A172 (cell line): ENCODE results near the gene PSORS1C1. TPM values are rescaled to one million over a fixed set of nuclear protein-coding genes. Genes with fewer than 3 reads are reported as not detected.
"Not testable (repeated sequence)": the region's sequence is repeated elsewhere in the genome, so short reads cannot be mapped to it uniquely, and the experiment has no call there.

Experiments used
- DNase-seq: peaks from one replicate; pipeline ENCODE4 v3.0.0-alpha.2; 2015; ENCODE audit warnings: low spot score
- total RNA-seq: library from RNA; depleted of rRNA; stranded (reverse); fragments of >200 nt; shearing (Covaris generic); gene quantifications from 2 replicates; pipeline ENCODE4 v1.2.3, GENCODE V29; 2014

Gene PSORS1C1
- total RNA-seq, 1 experiment from 2014 or later, result 1.1 TPM

- peak; percentile 98 for DNase-seq
Measured at GRCh38 chr6:31158140-31158862, 43.7 kb downstream of the PSORS1C1 start, which contains the start of gene TCF19. Gene TCF19 (plus strand): TSS chr6:31158589. CDS start chr6:31159470, 881 bp downstream.

GRCh38 chr6:31158863-31159855 lies 44.6 kb downstream of the PSORS1C1 start:
- DNase-seq, result peak; percentile 32

- DNase-seq, result no peak
Measured at GRCh38 chr6:31161216-31162126, 46.9 kb downstream of the PSORS1C1 start.

GRCh38 chr6:31162463-31163165 lies 48.0 kb downstream of the PSORS1C1 start:
- DNase-seq, result no peak

- no peak for DNase-seq
Measured at GRCh38 chr6:31163922-31164321, 49.3 kb downstream of the PSORS1C1 start.

GRCh38 chr6:31164475-31165063 lies 50.0 kb downstream of the PSORS1C1 start:
- not testable (repeated sequence) for DNase-seq

- DNase-seq, result not testable (repeated sequence)
Measured at GRCh38 chr6:31165064-31165832, 50.6 kb downstream of the PSORS1C1 start.

GRCh38 chr6:31165986-31166385 lies 51.4 kb downstream of the PSORS1C1 start:
- no peak for DNase-seq

- no peak for DNase-seq
Measured at GRCh38 chr6:31168606-31169005, 54.0 kb downstream of the PSORS1C1 start.

GRCh38 chr6:31169123-31169857 lies 54.7 kb downstream of the PSORS1C1 start:
- no peak for DNase-seq

GRCh38 chr6:31169858-31170599 lies 55.4 kb downstream of the PSORS1C1 start:
- DNase-seq, result not testable (repeated sequence)

- DNase-seq, result no peak
Measured at GRCh38 chr6:31170600-31170881, 55.9 kb downstream of the PSORS1C1 start, which contains the start of gene POU5F1. Gene POU5F1 (minus strand): TSS chr6:31170682. CDS start chr6:31170620, 62 bp downstream.

GRCh38 chr6:31170987-31171671 lies 56.5 kb downstream of the PSORS1C1 start:
- DNase-seq, result no peak

GRCh38 chr6:31171931-31172905 lies 57.6 kb downstream of the PSORS1C1 start:
- DNase-seq, result no peak

GRCh38 chr6:31172973-31173384 lies 58.4 kb downstream of the PSORS1C1 start:
- DNase-seq, result no peak

GRCh38 chr6:31173406-31173805 lies 58.8 kb downstream of the PSORS1C1 start:
- DNase-seq, result no peak
